ENCODE results near the gene WWOX.

Gene WWOX

GRCh38 chr16:78294538-78295225 is 195.2 kb downstream of the WWOX start:
- TF ChIP-seq FOXP2 (optimal IDR thresholded peaks at IDR 0.05; ENCODE audit: borderline replicate concordance, extremely low read depth, extremely low read length, insufficient read depth) (no peak), TAF1 (IDR thresholded peaks at IDR 0.05; ENCODE audit: borderline replicate concordance, insufficient read depth, low read length) (no peak), SIN3A (IDR thresholded peaks at IDR 0.05; ENCODE audit: borderline replicate concordance, insufficient read depth, low read length) (no peak), POLR2AphosphoS5 (IDR thresholded peaks at IDR 0.05; ENCODE audit: low read depth, low read length) (no peak)
- TF ChIP-seq, protein P1, sequence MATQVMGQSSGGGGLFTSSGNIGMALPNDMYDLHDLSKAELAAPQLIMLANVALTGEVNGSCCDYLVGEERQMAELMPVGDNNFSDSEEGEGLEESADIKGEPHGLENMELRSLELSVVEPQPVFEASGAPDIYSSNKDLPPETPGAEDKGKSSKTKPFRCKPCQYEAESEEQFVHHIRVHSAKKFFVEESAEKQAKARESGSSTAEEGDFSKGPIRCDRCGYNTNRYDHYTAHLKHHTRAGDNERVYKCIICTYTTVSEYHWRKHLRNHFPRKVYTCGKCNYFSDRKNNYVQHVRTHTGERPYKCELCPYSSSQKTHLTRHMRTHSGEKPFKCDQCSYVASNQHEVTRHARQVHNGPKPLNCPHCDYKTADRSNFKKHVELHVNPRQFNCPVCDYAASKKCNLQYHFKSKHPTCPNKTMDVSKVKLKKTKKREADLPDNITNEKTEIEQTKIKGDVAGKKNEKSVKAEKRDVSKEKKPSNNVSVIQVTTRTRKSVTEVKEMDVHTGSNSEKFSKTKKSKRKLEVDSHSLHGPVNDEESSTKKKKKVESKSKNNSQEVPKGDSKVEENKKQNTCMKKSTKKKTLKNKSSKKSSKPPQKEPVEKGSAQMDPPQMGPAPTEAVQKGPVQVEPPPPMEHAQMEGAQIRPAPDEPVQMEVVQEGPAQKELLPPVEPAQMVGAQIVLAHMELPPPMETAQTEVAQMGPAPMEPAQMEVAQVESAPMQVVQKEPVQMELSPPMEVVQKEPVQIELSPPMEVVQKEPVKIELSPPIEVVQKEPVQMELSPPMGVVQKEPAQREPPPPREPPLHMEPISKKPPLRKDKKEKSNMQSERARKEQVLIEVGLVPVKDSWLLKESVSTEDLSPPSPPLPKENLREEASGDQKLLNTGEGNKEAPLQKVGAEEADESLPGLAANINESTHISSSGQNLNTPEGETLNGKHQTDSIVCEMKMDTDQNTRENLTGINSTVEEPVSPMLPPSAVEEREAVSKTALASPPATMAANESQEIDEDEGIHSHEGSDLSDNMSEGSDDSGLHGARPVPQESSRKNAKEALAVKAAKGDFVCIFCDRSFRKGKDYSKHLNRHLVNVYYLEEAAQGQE (IDR thresholded peaks at IDR 0.05; ENCODE audit: insufficient read depth in 1 of 2, low read depth in 2 of 2, low read length in 2 of 2), result no peak

DNA sequence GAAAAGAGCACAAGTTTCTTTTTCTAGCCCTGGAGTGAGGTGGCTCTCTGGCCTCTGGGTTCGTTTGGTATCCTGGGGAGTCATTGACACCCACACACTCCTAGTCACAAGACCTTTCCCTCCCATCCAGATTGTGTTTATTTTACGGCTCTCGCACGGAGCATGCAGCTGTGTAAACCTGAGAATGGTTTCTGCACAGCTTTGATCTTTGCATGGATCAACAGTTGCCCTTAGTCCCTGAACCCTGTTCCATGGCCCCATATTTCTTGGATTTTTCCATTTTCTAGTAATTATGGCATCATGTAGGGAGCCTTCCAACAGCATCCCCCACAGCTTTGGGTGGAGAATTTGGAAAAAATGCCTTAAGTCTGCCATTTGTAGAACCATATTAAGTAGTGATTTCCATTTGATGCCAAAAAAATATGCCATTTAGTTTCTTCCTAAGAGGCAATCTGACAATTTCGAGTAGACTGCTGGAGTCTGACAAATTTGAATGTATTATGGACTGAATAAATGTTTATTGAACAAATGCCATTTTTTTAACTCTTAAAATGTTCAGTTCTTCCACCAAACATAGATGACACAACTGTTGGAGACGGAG is 197.7 kb downstream of the WWOX start:
- no peak for TF ChIP-seq TAF1 (IDR thresholded peaks at IDR 0.05; ENCODE audit: borderline replicate concordance, insufficient read depth, low read length)
- no peak for TF ChIP-seq SIN3A (IDR thresholded peaks at IDR 0.05; ENCODE audit: borderline replicate concordance, insufficient read depth, low read length)
- TF ChIP-seq POLR2AphosphoS5 (IDR thresholded peaks at IDR 0.05; ENCODE audit: low read depth, low read length), result no peak
- TF ChIP-seq FOXP2 (optimal IDR thresholded peaks at IDR 0.05; ENCODE audit: borderline replicate concordance, extremely low read depth, extremely low read length, insufficient read depth), result no peak
- TF ChIP-seq, protein P1 (IDR thresholded peaks at IDR 0.05; ENCODE audit: insufficient read depth in 1 of 2, low read depth in 2 of 2, low read length in 2 of 2), result no peak

DNA sequence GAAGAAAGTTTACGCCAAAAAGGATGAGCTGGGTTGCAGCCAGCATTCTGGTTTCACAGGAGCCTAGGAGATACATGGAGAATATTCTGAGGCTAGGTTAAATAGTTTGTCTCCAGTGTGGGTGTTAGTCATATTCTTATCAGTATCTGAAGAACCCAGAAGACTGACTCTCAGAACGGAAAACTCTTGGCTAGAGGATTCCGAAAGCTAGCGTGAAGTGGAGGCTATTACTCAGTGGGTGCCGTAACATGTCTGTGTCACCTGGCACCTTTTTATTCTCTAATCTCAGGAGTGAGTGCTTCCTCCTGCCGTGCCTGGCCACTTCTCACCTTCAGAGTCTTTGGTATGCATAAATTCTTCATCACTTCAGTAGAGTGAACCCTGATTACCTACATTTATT is 199.5 kb downstream of the WWOX start:
- TF ChIP-seq TAF1 (IDR thresholded peaks at IDR 0.05; ENCODE audit: borderline replicate concordance, insufficient read depth, low read length) (no peak), SIN3A (IDR thresholded peaks at IDR 0.05; ENCODE audit: borderline replicate concordance, insufficient read depth, low read length) (no peak), FOXP2 (optimal IDR thresholded peaks at IDR 0.05; ENCODE audit: borderline replicate concordance, extremely low read depth, extremely low read length, insufficient read depth) (no peak), POLR2AphosphoS5 (IDR thresholded peaks at IDR 0.05; ENCODE audit: low read depth, low read length) (no peak)
- TF ChIP-seq, protein P1 (IDR thresholded peaks at IDR 0.05; ENCODE audit: insufficient read depth in 1 of 2, low read depth in 2 of 2, low read length in 2 of 2), result no peak

- no peak for TF ChIP-seq TAF1 (IDR thresholded peaks at IDR 0.05; ENCODE audit: borderline replicate concordance, insufficient read depth, low read length)
- TF ChIP-seq POLR2AphosphoS5 (IDR thresholded peaks at IDR 0.05; ENCODE audit: low read depth, low read length), result no peak
- no peak for TF ChIP-seq SIN3A (IDR thresholded peaks at IDR 0.05; ENCODE audit: borderline replicate concordance, insufficient read depth, low read length)
- TF ChIP-seq, protein P1 (IDR thresholded peaks at IDR 0.05; ENCODE audit: insufficient read depth in 1 of 2, low read depth in 2 of 2, low read length in 2 of 2), result no peak
- no peak for TF ChIP-seq FOXP2 (optimal IDR thresholded peaks at IDR 0.05; ENCODE audit: borderline replicate concordance, extremely low read depth, extremely low read length, insufficient read depth)
Observed at GRCh38 chr16:78300469-78300868, 201.0 kb downstream of the WWOX start.
